ENCODE data around the gene ZNF506.
"Not testable (repeated sequence)": the region's sequence is repeated elsewhere in the genome, so short reads cannot be mapped to it uniquely, and the experiment has no call there.

The ZNF506 gene

DNA sequence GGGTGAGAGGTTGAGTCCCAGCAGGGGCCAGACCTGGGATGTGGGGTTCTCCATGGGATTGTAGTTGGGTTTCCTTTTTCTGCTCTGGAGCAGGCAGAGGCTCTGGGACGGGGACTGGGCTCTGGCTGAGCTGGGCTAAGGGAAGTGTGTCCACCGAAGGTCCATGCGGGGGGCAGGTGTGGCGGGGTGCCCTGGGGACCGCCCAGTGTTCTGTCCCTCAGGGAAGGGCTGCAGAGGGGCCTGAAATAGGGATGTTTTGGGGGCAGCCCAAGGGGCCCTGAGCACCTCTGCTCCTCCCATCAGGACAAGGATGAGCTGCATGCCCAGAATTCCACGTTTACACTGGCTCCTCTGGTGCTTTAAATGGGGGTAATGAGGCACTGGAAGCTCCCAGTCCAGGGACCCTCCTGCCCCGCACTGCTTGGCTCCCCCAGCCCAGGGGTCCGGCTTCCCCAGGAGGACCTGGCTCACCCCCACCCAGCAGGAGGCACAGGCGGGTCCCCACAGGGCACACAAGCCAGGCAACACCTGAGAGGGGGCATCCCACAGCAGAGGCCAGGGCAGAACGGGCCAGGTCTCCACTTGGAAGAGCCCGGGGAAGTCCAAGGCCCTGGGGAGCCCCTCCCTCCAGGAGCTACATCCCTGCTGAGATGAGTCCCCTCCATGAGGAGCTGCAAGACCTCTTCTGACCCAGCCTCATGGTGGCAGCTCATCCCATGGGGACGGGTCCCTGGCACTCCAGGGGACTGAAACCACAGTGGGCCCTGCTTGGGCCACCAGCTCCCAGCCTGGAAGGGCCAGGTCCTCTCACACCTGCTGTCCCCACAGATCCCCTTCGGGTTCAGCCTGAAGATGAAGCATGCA, 74.0 kb downstream of the ZNF506 start:
- no peak overlapping the region for H3K4me3 ChIP-seq (ENCODE audit: low read depth, low read length)
- no peak for DNase-seq (ENCODE audit: low read depth)
- TF ChIP-seq, protein P1, sequence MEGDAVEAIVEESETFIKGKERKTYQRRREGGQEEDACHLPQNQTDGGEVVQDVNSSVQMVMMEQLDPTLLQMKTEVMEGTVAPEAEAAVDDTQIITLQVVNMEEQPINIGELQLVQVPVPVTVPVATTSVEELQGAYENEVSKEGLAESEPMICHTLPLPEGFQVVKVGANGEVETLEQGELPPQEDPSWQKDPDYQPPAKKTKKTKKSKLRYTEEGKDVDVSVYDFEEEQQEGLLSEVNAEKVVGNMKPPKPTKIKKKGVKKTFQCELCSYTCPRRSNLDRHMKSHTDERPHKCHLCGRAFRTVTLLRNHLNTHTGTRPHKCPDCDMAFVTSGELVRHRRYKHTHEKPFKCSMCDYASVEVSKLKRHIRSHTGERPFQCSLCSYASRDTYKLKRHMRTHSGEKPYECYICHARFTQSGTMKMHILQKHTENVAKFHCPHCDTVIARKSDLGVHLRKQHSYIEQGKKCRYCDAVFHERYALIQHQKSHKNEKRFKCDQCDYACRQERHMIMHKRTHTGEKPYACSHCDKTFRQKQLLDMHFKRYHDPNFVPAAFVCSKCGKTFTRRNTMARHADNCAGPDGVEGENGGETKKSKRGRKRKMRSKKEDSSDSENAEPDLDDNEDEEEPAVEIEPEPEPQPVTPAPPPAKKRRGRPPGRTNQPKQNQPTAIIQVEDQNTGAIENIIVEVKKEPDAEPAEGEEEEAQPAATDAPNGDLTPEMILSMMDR (conservative IDR thresholded peaks at IDR 0.05; ENCODE audit: low read depth, low read length): no peak

DNA sequence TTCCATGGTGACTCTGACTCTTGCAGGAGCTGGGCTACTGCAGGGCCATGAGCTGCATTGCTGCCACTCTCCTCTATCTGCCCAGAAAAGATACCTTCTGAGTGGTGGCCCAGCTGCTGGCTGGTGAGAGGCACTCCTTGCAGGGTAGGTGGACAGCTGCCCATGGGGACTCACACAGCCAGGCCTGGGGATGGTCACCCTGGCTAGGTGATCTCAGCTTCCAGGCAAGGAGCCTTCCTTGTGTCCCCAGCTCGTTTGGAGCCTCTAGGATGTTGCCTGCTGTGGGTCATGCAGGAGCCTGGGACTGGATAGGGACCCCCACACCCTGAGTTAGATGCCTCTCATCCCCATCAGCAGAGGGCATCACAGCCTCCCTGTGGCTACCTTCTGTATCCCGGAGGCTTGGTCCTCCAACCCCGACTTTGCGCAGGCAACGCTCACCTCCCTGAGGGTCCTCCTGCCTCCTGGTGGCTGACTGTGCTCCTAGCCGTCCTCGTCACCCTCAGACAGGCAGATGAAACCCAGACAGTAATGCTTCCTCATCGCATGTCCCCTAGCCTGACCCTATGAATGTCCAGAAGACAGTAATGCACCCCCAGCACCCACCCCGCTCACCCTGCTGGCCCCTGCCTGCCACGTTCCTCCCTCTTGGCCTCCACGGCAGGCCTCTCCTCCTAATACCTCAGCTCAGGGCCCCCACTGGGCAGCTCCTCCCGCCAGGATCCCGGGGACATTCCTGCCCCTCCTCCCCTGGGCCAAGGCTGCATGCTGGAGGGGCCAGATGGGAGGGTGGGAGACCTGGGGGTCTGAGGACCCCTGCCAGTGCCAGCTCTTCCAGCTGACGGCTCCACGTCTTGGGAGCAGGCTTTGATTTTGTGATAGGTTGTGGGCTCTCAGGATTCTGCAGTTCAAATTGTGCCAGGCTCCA, 75.0 kb downstream of the ZNF506 start:
- no peak overlapping the region for H3K4me3 ChIP-seq (ENCODE audit: low read depth, low read length)
- no peak for DNase-seq (ENCODE audit: low read depth)
- TF ChIP-seq, protein P1 (conservative IDR thresholded peaks at IDR 0.05; ENCODE audit: low read depth, low read length): no peak

DNA sequence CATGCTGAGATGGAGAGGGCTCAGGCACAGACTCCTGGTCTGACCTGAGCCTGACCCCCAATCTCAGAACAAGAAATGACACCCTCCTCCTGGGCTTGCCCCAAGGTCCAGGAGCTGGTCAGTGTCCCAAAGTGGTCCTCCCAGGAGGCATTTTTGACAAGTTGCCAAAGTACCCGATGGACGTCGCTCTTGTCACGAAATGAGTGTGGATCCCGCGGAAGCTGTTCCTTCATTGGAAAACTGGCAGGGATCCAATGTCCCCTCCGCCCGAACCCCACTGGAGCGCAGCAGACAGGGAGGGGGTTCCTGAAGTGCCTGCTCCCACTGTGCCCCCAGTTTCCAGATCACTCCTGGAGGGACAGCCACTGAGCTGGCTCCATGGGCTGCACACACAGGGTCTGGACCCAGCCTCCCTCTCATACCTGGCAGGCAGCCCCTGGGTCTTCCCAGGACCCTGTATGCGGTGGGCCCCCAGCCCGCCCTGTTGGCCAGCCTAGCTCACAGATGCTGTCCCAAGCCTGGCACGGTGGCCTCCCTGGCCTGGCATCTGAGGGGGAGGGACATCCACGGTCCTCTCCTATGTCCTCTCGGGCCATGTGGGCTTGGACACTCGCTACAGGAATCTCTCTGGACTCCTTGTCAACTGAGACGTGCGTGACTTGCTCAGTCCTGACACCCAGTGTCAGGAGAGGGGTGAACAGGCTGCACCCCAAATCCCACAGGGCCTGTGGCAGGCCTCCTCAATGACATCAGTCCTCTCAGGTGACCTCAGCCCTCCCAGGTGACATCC, 75.9 kb downstream of the ZNF506 start:
- no peak overlapping the region for H3K4me3 ChIP-seq (ENCODE audit: low read depth, low read length)
- TF ChIP-seq, protein P1 (conservative IDR thresholded peaks at IDR 0.05; ENCODE audit: low read depth, low read length): no peak
- DNase-seq (ENCODE audit: low read depth): no peak

DNA sequence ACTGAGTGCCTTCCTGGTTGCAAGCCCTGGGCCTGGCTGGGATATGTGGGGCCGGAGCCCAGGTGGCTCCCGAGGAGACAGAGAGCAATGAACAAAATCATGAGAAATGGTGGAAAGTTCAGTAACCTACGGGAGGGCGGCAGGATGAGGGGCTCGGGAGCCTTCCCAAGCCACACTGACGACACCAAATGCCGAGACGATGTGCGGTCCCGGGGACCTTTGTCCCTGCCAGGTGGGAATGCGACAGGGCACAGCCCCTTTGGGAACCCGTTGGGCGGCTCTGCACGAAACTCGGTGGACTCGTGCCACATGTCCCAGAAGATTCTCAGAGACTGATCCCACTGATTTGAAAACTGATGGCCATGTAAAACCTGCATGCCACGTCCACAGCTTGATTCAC, 76.9 kb downstream of the ZNF506 start:
- TF ChIP-seq, protein P1 (conservative IDR thresholded peaks at IDR 0.05; ENCODE audit: low read depth, low read length): no peak
- DNase-seq (ENCODE audit: low read depth): no peak
- H3K4me3 ChIP-seq (ENCODE audit: low read depth, low read length): no peak overlapping the region

DNA sequence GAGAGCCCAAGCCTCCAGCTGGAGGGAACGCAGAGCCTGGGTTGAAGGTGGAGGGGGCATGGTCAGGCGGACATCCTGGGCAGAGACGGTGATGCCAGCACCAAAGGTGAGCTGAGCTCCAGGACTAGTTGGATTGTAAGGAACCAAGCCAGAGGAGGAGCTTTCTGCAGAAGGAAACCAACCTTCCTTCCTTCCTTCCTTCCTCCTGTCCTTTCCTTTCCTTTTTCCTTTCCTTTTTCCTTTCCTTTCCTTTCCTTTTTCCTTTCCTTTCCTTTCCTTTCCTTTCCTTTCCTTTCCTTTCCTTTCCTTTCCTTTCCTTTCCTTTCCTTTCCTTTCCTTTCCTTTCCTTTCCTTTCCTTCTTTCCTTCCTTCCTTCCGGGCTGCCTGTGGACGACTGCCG, 77.6 kb downstream of the ZNF506 start:
- not testable (repeated sequence) for H3K4me3 ChIP-seq (ENCODE audit: low read depth, low read length); DNase-seq (ENCODE audit: low read depth)

DNA sequence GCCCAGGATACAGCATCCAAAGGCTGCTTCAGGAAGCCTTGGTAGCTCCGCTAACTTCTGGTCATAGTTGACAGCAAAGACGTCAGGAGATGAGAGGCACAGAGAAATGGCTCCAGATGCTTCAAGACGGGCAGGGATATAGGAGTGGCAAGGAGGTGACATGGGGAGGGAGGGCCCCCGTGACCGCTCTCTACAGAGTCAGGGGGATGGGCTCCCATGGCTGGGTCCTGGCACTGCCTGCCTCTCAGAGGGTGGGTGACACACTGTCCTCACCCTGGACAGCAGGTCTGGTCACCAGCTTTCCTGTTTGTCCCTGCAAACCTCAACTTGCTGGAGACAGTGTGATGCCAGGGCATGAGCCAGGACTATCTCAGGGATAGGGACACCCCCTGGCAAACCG, 78.4 kb downstream of the ZNF506 start:
- H3K4me3 ChIP-seq (ENCODE audit: low read depth, low read length): no peak overlapping the region
- TF ChIP-seq, protein P1 (conservative IDR thresholded peaks at IDR 0.05; ENCODE audit: low read depth, low read length): no peak
- DNase-seq (ENCODE audit: low read depth): no peak

DNA sequence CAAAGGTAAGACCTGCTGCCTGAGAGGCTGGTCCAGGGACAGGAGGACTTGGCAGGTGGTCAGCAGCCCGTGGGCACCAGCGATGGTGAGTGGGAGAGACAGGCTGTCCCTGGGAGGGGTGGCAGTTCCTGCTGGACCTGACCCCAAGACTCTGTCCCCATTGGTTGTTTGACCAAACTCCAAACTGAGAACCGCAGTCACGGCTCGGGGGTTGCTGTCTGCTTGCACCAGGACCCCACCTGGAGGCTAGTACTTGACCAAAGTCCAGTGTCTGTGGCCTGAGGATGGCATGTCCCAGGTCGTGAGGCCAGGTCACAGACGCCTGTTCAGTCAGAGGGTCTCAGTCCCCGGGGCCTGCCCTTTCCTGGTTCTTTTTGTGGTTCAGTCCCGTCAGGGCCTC, 78.8 kb downstream of the ZNF506 start:
- no peak overlapping the region for H3K4me3 ChIP-seq (ENCODE audit: low read depth, low read length)
- TF ChIP-seq, protein P1 (conservative IDR thresholded peaks at IDR 0.05; ENCODE audit: low read depth, low read length): no peak
- no peak for DNase-seq (ENCODE audit: low read depth)
